ENCODE data around the gene LRRK1.

The LRRK1 gene

DNA sequence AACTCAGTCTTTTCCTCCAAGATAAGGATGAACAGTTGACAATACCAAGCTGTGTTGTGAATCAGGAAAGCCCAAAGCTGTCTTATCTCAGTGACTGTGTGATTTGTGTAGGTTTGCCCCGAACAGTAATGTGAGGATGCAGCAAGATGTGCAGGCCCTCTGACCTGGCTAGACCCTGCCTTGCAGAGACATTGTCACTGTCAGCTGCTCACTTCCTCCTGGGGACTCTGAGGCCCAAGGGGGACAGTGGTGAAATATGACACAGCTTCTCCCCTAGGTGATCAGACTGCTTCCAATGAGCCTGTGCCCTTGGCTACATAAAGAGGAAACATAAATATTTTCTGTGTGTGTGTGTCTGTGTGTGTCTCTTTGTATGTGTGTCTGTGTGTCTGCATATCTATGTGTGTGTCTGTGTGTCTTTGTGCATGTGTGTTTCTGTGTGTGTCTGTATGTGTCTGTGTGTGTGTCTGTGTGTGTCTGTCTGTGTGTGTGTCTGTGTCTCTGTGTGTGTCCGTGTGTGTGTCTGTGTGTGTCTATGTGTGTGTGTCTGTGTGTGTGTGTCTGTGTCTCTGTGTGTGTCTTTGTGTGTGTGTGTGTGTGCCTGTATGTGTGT is 21.7 kb downstream of the LRRK1 start:
- DNase-seq: peak; percentile 20

DNA sequence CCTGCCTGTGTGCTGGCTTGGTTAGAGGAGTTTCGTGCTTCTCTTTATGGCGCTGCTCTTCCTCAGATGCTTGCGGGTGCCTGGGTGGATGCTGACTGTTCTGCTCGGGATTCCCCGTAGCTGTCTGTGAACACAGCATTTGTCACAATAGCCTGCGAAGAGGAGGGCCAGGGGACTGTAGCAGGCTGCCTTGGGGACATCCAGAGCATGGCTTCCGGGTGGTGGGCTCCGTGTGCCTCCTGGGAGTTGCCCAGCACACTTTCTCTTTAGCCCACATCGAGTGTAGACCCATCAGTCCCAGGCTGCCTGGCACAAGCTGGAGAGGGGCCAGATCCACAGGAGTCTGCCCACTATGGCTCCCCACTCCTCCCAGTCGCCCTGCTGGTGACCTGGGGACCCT is 22.4 kb downstream of the LRRK1 start:
- DNase-seq: no peak

DNA sequence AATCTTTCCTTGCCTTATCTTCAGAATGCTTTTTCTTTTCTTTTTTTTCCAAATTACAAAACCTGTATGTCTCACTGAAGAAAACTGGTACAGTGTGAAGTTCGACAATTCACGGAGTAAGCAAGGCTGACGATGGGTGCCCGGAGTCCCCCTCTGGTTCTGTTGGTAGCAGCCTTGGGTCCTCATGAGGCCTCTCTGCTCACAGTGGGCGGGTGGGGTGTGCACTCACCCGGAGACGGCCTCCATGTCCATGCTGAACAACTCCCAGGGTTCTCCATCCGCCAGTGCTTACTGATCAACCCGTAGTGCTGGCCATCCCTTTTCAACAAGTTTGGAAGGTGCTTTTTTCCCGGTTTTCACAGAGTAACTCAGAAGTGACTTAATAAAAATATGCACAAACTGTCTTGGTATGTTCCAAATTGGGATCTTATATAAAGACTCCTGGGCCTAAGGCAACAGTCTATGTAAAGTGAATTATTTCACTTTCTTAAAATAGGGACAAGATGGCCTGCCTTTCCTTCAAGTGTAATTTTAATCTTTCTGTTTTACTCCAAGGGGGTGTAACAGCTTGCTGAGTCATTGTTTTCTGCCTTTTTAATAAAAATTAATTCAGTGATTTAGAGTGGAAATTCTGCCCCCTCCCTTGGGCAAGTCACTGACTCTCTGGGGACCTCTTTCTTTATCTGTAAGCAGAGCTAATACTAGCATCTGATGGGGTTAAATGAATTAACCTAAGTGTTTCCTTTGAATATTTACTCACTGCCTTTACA is 23.7 kb downstream of the LRRK1 start:
- DNase-seq: no peak

DNA sequence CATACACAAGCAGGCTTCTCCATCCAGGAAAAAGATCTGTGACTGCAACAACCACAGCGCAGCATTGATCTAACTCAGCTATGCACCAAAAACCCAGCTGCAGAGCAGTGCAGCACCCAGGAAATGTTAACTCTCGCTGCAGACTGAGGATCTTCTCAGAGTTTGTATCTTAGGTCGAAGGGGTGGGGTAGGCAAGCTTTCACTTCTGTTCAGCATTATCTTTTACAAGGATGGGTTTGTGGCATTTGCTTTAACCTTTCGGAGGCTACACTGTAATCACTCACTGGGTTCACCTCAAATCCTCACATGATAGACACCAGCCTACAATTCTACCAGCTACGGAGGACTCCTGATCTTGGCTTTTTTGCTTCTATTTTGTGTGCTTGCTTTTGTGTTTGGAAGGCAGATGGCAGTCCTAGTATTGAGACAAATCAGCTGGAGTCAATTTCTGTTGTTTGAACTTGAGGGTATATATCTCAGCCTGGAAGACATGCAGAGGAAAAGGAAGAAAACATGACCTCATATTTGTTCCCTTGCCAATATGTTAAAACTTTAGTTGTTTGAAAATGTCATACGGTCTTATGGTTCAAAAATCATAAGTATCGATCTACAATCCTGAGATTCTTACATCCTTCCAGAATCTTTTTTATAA is 25.2 kb downstream of the LRRK1 start:
- no peak for DNase-seq

DNA sequence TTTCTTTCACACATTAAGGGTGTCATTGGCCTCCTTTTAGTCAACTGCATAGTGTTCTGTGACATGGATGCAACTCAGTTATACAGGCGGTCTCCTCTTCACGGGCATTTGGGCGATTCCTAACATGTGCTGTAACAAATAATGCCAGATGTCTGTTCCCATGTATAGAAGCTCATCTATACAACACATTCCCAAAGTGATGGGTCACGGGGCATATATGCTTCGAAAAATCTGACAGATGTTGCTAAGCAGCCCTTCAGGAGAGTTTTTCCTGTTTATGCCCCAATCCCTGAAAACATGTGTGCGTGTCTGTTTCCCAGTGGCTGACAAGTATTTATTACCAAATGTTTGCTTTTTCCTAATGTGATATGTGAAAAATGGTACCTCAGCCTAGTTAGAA is 25.8 kb downstream of the LRRK1 start:
- no peak for DNase-seq

DNA sequence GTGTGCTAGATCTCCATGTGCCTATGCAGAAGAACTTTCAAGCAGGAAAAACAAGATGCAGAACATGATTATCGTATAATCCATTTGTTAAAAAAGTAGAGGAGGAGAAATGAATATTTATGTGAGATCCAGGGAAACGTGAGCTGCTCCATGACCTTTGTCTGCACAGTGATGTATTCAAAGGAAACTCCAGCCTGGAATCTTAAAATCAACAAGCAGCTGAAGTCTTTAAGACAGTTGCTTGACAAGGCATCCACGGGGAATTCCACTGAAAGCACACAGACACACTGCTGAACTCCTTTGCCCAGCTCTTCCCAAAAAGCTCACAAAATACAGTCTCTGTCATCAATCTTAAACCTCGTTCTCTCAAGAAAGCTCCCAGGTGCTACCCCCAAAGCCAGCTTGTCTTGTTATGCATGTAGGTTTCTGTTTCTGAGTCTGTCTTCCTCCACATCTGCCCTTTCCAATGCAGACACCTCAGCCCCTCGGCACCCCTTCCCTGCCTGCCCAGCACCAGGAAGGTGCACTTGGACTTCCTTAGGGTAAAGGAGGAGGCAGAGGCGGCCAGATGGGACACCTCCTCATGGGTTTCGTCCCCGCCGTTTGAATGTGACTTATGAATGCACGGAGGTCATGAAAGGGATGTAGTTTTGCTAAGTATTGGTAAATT is 28.7 kb downstream of the LRRK1 start:
- DNase-seq: no peak

DNA sequence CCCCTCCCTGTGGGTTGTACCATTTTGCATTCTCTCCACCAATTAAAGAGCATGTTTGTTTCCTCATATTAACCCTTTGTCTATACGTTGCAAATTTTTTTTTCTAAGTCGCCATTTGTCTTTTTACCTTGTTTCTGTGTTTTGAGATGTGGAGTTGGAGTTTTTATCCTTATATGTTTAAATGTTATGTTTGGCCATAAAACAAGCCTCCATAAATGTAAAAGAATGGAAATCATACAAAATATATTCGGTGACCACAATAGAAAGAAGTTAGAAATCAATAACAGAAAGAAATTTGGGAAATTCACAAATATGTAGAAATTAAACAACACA is 29.2 kb downstream of the LRRK1 start:
- no peak for DNase-seq

DNA sequence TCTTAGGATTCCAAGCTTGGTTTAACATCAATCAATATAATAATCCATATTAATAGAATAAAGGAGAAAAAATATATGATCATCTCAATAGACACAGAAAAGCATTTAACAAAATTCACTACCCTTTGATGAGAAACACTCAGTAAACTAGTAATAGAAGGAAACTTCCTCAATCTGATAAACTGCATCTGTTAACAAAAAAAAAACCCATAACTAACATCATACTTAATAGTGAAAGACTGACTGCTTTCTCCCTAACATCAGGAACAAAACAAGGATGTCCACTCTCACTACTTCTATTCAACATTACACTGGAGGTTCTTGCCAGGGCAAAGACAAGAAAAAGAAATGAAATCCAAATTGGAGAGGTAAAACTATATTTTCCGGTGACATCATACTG is 30.5 kb downstream of the LRRK1 start:
- DNase-seq: no peak

DNA sequence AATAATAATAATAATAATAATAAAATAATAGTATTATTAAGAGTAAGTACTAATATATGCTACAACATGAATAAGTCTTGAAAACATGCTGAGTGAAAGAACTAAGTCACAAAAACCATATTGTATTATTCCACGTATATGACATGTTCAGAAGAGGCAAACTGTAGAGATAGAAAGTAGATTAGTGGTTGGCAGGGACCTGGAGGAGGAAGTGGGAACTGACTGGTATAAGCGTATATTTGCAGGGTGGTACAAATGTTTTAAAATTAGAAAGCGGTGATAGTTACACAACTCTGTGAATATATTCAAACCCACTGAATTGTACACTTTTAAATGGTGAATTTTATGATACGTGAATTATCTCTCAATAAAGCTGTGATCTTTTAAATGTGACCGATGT is 32.8 kb downstream of the LRRK1 start:
- no peak for DNase-seq

DNA sequence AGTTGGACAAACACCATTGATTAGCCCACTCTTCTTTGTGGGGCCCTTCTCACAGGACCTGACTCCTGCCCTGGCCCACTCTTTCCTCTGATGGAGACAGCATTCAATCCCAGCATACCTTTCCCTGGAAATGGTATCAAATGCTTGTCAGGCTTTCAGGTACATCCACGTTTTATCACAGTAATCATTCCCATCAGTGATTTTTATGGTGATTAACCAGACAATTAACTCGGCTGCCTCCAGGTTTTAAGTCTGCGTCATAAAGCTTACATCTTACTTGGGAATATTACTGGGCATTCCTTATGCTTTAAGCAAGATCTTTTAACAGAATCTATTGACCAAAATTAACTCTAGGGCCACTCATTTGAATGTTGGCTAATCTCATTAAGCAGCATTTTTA is 33.4 kb downstream of the LRRK1 start:
- DNase-seq: no peak

DNA sequence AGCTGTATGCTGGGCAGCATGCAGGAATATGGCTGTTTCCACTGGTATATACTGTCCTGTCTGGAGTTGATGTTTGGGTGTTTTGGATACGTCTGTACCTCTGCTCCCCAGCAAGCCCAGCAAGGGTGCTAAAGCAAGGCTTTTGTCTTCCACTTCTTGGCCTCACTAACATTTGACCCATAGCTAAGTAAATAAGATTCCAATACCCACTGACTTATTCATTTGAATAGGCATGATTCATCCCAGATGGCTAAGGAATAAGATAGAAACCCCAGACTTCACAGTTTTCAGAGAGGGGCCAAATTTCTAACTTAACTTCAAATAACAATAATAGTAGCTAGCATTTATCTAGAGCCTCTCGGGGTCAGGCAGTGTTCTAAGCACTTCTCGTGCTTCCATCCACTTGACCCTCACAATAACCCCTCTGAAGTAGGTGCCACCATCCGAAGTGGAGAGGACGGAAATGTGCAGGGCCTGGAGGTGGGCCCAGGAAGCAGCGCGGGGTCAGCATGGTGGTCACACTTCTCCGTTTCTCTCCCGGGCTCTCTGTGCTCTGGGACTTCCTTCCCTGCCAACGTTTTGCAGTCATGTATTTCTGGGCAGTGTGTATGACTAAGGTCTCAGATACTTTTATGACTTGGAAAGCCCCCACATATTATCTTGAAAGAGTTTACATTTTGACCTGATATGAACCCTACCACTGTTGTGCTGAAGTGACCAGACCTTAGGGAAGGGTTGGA is 39.3 kb downstream of the LRRK1 start:
- DNase-seq: no peak

DNA sequence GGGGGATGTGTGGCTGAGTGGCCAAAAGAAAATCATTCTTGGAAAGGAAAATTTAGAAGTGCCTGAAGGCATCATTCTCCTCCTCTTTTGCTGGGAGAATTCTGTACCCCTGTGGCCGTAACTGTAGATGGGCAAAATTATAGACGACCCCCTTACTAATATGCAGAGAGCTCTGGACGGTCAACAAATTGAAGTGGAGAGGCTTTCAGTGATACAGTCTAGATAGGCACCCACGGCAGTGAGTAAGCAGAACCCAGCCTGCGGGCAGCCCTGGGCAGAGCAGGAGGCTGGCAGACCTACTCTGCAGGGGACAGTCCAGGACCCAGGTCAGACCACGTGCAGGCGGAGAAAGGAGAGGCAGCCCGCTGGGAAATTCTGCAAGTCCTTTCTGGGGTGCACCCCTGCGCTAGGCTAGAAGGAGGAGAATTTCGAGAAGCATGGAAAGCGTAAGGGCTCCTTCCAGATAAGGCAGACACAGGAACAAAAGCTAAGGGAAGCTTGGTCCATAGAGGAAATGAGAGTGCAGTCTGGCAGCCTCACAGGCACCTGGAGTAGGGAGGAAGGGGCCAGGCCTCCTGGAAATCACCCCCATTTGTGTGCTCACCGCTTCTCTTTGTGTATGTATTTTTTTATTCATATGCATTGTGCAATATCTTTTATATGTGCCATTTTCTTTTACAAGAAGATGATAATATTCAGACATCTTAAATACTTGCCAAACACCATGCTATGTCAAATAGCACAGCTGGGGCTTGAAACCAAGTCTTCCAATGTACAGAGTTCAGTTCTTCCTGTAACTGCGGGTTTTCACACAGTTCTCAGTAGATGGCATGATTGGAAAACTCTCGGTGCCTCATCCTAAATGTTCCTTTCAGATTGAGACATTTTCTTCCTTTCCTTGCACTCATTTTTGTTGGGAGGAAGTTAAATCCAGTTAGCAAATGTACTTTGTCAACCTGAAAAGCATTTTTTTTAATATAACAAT is 40.2 kb downstream of the LRRK1 start:
- DNase-seq: no peak

DNA sequence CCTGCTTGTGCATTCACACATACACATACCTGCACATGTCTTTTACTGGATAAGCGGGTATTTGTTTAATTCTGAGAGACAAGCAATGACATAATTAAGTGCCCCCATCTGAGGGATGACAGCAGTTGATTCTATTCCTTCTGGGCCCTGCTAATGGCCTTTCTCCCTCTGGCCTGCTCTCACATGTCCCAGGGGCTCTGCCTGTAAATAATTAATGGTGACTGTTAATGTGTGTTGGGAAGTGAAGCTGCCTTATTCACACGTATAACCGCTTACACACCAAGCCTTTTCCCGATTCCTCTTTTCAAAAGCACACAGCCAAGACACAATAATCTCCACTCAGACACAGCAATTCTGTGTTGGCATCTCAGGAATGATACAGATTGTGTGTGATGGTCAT is 47.8 kb downstream of the LRRK1 start:
- DNase-seq: no peak

DNA sequence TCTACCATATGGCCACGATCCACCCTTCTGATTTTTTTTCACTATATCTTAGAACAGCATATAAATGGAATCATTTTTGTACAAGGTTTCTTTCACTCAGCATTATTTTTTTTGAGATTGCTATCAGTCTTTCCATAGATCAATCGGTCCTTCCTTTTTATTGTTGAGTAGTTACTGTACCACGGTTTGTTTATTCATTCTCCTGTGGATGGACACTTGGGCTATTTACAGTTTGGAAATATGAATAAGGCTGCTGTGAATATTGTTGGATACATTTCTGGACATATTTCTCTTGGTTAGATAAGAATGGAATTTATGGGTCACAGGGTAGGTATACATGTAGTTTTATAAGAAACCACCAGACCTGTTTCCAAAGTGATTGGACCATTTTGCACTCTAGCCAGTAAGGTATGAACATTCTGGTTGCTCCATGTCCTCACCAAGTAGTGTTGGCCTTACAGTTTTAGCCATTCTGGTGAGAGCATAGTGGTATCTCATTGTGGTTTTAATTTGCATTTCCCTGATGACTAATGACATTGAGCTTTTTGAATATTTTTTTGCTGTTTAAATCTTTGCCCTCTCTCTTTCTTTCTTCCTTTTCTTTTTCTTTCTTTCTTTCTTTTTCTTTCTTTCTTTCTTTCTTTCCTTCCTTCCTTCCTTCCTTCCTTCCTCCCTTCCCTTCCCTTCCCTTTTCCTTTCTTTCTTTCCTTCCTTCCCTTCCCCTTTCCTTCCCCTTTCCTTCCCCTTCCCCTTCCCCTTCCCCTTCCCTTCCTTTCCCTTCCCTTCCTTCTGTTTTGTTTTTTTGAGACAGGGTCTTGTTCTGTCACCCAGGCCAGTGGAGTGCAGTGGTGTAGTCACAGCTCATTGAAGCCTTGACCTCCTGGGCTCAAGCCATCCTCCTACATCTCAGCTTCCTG is 49.2 kb downstream of the LRRK1 start:
- DNase-seq: no peak

DNA sequence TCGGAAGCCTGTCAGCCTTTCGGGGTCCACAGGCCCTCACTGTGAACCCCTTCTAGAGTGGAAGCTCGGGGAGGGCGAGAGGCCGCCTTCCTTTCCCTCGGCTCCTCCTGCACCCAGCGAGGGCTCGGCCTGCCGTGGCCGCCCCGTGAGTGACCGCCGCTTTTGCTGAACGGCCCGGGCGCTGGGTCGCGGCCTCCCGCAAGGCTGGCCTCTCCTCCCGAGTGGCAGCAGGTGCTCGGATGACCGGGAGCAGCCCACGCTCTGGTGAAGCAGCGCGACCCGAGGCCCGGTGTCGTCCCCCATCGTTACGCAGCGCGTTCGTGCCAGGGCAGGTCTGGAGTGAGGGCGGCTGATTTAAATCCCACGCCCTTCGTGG is 53.8 kb downstream of the LRRK1 start:
- DNase-seq: no peak

DNA sequence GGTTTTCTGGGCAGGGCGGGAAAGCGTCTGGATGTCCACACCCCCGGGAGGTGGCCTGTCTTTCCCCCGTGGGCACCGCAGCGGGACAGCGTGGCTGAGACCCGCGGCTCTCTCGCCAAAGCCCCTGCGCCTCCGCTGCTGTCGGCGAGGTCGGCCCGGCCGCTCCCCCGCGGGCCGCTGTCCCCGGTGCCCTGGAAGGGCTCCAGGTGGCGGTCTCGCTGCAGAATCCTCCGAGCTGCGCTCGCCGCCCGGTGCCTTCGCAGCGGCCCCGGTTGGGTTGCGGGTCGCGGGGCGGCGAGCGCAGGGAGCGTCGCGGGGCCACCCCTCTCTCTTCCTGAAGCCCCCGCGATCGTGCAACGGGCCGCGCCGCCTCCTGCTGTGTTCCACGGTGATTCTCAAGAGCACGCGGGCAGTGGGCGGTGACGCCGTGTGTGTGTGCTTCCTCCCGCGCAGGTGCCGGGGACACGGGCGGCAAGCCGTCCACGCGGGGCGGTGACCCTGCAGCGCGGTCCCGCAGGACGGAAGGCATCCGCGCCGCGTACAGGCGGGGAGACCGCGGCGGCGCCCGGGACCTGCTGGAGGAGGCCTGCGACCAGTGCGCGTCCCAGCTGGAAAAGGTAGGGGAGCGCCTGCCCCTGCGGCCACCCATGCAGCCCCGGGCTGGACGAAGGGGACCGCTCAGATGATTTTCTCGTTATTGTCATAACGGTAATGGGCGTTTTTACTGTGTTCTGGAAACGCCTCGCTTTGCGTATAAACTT is 54.4 kb downstream of the LRRK1 start:
- no peak for DNase-seq

DNA sequence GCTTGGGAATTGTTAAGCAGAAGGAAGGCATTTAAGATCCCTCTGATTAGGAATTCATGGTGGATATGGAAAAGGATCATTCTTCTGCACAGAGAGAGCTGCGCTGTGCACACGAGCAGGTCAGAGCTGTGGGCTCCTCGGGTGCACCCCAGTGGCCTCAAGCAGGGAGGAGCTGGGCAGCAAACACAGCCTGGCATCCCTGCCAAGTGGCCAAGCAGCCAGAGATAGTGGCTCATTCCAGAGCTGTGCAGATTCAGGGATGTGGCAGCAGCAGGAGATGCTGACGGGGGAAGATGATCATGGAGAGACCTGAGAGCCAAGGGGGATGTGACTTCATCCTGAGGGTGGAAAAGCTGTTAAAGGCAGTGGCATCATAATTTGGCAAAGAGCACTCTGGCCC is 55.9 kb downstream of the LRRK1 start:
- DNase-seq: no peak

DNA sequence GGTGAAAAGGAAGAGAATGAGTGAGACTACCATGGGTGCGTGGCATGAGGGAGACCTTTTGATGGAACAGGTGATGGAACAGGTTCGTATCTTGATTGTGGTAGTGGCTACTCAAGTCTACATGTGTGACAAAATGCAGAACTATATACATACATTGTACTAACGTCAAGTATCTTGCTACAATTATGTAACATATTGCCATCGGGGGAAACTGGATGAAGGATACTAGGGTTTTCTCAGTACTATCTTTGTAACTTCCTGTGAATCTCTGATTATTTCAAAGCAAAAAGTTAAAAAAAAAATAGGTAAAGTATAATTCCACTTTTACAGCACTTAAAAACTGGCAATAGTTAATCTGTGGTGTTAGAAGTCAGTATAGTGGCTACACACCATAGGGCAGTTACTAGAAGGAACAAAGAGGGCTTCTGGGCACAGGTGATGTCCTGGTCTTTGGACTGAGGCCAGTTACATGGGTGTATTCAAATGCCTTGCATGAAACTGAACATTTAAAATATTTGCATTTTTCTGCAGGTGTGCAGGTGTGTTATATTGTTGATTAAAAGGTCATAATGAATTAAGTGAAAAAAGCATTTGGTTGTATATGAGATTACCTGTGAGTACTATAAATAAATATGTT is 61.4 kb downstream of the LRRK1 start:
- no peak for DNase-seq

DNA sequence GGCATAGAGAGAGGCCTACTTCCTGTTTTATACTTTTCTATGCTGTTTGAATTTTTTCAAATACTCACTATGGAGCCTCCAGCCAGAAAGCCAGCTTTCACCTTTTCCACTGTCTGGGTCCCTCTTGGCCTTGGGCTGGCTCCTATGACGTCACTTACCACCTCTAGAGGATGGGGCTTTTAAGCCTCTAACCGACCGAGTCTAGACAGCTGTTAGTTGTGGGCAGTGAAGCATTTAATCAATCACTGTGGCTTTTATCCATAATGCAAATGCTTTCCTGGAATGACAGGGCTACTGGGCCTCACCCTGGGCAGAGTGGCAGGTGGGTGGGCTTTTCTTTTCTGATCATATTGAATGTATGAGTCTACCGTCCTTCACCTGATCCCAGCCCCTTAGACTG is 61.9 kb downstream of the LRRK1 start:
- no peak for DNase-seq

DNA sequence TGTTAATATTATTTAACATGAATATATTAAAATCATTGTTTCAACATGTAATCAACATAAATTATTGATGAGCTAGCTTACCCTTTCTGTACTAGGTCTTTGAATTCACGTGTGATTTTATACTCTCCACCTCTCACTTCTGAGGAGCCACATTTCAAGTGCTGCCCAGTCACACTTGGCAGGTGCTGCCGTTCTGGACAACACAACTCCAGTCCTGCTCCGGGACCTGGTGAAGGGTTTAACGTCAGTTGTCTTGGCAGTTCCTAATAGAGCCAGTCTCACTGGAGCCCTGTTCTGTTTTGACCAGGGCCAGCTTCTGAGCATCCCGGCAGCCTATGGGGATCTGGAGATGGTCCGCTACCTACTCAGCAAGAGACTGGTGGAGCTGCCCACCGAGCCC is 64.1 kb downstream of the LRRK1 start:
- DNase-seq: no peak
